ENCODE data around the gene MAD2L1.
A peak's percentile ranks its signal among the peaks of the same experiment; 100 is the strongest.

The MAD2L1 gene

GRCh38 chr4:120051253-120051652, 15.4 kb downstream of the MAD2L1 start:
- H3K4me3 ChIP-seq (ENCODE audit: low read length): no peak overlapping the region
- no peak for DNase-seq (ENCODE audit: low read depth)
- TF ChIP-seq CTCF (IDR thresholded peaks at IDR 0.05; ENCODE audit: insufficient read depth, low read depth, low read length, missing control alignments): no peak

- no peak overlapping the region for H3K4me3 ChIP-seq (ENCODE audit: low read length)
- TF ChIP-seq CTCF (IDR thresholded peaks at IDR 0.05; ENCODE audit: insufficient read depth, low read depth, low read length, missing control alignments): peak; percentile 91
- peak; percentile 82 for DNase-seq (ENCODE audit: low read depth)
Measured at GRCh38 chr4:120049732-120050494, 16.7 kb downstream of the MAD2L1 start.

GRCh38 chr4:120043828-120044227, 22.8 kb downstream of the MAD2L1 start:
- no peak overlapping the region for H3K4me3 ChIP-seq (ENCODE audit: low read length)
- no peak for TF ChIP-seq CTCF (IDR thresholded peaks at IDR 0.05; ENCODE audit: insufficient read depth, low read depth, low read length, missing control alignments)
- no peak for DNase-seq (ENCODE audit: low read depth)

- DNase-seq (ENCODE audit: low read depth): no peak
- H3K4me3 ChIP-seq (ENCODE audit: low read length): no peak overlapping the region
- TF ChIP-seq CTCF (IDR thresholded peaks at IDR 0.05; ENCODE audit: insufficient read depth, low read depth, low read length, missing control alignments): no peak
Measured at GRCh38 chr4:120037411-120037810, 29.2 kb downstream of the MAD2L1 start.

GRCh38 chr4:120034913-120035312, 31.7 kb downstream of the MAD2L1 start:
- H3K4me3 ChIP-seq (ENCODE audit: low read length): no peak overlapping the region
- DNase-seq (ENCODE audit: low read depth): no peak
- no peak for TF ChIP-seq CTCF (IDR thresholded peaks at IDR 0.05; ENCODE audit: insufficient read depth, low read depth, low read length, missing control alignments)

GRCh38 chr4:120026853-120027252, 39.8 kb downstream of the MAD2L1 start:
- DNase-seq (ENCODE audit: low read depth): no peak
- no peak for TF ChIP-seq CTCF (IDR thresholded peaks at IDR 0.05; ENCODE audit: insufficient read depth, low read depth, low read length, missing control alignments)
- no peak overlapping the region for H3K4me3 ChIP-seq (ENCODE audit: low read length)

GRCh38 chr4:120025516-120025915, 41.1 kb downstream of the MAD2L1 start:
- TF ChIP-seq CTCF (IDR thresholded peaks at IDR 0.05; ENCODE audit: insufficient read depth, low read depth, low read length, missing control alignments): no peak
- DNase-seq (ENCODE audit: low read depth): no peak
- no peak overlapping the region for H3K4me3 ChIP-seq (ENCODE audit: low read length)

All from epithelial cell of esophagus (primary cell).